ENCODE measurements around the gene RGR.

Gene RGR

DNA sequence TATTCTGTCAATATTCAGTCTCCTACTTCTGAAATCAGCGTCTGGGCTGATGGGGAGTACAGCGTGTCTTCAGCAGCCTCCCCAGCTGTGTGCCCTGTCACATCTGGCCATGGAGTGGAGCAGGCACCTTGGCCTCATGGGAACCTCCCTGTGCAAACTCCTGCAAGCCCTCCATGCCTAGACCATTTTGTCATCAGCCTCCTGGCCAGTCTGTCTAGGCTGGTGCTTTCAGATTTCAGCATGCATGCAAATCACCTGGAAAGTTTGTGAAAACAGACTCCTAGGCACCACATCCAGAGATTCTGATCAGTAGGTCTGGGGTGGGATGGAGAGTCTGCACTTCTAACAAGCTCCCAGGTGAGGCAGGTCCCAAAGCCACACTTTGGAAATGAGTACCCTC lies 57.4 kb downstream of the RGR start:
- no peak for DNase-seq

GRCh38 chr10:84306751-84307384 lies 62.0 kb downstream of the RGR start:
- DNase-seq, result no peak

GRCh38 chr10:84308021-84308420 lies 63.2 kb downstream of the RGR start:
- DNase-seq, result no peak

GRCh38 chr10:84308481-84309304 lies 63.8 kb downstream of the RGR start:
- peak; percentile 72 for DNase-seq
